Measurements from ENCODE around the gene KCNJ6.

Gene KCNJ6

DNA sequence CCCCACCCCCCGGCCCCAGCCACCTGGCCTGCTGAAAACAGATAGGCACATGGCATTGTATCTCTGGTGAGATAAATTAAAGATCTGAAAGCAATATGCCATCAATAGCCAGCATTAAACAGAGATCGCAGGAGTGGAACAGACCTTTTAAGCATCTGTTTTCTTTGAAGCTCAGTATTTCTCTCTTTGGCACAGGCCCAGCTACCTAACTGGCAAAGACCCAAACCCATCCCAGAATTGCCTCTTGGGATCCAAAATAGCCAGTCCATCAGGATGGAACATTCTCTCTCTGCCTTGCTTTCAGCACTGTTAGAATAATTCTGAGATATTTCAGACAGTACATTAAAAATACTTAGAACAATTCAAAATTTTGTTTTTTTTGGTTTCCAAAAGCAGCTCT, 46.0 kb downstream of the KCNJ6 start:
- Mint-ChIP-seq H3K4me1 (peaks cover 5% of the 10 kb centered on the region), H3K4me3 (no peak overlapping the region), H3K27me3 (ENCODE audit: low read depth) (peaks cover 7% of the 10 kb centered on the region), H3K36me3 (ENCODE audit: low read depth) (no peaks in the 10 kb centered on the region), H3K27ac (no peak overlapping the region), H3K9me3 (no peaks in the 10 kb centered on the region)
- TF ChIP-seq, protein P1, sequence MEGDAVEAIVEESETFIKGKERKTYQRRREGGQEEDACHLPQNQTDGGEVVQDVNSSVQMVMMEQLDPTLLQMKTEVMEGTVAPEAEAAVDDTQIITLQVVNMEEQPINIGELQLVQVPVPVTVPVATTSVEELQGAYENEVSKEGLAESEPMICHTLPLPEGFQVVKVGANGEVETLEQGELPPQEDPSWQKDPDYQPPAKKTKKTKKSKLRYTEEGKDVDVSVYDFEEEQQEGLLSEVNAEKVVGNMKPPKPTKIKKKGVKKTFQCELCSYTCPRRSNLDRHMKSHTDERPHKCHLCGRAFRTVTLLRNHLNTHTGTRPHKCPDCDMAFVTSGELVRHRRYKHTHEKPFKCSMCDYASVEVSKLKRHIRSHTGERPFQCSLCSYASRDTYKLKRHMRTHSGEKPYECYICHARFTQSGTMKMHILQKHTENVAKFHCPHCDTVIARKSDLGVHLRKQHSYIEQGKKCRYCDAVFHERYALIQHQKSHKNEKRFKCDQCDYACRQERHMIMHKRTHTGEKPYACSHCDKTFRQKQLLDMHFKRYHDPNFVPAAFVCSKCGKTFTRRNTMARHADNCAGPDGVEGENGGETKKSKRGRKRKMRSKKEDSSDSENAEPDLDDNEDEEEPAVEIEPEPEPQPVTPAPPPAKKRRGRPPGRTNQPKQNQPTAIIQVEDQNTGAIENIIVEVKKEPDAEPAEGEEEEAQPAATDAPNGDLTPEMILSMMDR (IDR thresholded peaks at IDR 0.05; ENCODE audit: unreplicated experiment in 3 of 3): no peak

DNA sequence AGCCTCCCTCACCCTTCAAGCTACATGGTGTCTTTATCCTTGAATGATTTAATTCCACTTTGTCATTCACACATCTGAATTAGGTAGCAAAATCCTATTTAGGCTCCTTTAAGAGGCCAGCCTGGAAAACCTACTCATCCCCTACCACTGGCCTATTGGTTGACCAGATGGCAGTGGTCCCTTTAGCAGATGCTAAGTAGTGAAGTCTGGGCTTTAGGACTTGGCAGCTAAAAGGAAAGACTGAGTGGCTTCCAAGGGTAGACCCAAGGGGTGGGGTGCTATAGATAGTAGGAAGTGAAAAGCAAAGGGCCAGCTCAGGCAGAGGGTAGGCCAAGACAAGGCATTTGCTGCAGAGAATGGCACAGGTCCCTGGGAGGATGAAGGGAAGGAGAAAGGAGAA, 46.6 kb downstream of the KCNJ6 start:
- Mint-ChIP-seq H3K4me3 (no peak overlapping the region), H3K9me3 (no peaks in the 10 kb centered on the region), H3K27ac (no peak overlapping the region), H3K27me3 (ENCODE audit: low read depth) (peaks cover 13% of the 10 kb centered on the region), H3K4me1 (peaks cover 5% of the 10 kb centered on the region), H3K36me3 (ENCODE audit: low read depth) (no peaks in the 10 kb centered on the region)
- TF ChIP-seq, protein P1 (IDR thresholded peaks at IDR 0.05; ENCODE audit: unreplicated experiment in 3 of 3): no peak

DNA sequence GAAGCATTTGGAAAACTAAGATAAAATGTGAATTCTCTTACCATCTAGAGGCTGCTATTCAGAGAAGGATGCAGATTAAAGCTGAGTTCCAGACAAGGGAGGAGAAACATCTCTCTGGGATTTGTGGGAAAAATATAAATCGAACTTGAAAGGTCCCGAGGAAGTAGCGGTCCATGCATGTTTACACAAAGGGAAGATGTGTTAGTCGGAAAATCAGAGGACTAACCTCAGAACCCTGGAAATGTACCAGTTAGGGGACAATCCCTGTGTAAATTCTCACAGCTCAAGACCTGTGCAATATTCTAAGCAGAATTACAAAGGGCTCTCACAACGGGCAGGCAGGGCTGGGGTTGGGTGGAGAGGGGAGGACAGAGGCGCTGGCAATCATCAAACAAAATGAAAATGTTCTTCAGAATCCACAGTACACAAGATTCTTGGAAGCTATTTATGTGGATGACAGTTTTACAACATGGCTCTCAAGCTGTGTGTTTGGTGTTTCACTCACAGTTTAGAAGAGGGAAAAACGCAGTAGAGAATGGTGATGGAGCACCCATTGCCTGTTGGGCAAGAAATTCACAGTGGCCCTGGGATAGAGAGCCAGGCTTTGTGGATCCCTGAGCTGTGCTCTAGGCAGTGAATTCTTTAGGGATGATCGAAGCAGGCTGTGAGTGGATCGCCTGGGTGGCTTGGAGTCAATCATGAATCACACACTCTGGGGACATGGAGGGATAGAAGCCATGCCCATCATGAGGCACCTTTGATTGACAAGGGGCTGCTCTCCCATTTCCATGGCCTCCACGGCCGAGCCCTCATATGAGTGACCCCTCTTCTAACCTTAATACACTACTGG, 47.6 kb downstream of the KCNJ6 start:
- no peaks in the 10 kb centered on the region for H3K36me3 Mint-ChIP-seq (ENCODE audit: low read depth)
- peaks cover 5% of the 10 kb centered on the region for H3K4me1 Mint-ChIP-seq
- H3K9me3 Mint-ChIP-seq: no peaks in the 10 kb centered on the region
- no peak overlapping the region for H3K27ac Mint-ChIP-seq
- TF ChIP-seq, protein P1 (IDR thresholded peaks at IDR 0.05; ENCODE audit: unreplicated experiment in 3 of 3): no peak
- H3K27me3 Mint-ChIP-seq (ENCODE audit: low read depth): peaks cover 13% of the 10 kb centered on the region
- H3K4me3 Mint-ChIP-seq: no peak overlapping the region

DNA sequence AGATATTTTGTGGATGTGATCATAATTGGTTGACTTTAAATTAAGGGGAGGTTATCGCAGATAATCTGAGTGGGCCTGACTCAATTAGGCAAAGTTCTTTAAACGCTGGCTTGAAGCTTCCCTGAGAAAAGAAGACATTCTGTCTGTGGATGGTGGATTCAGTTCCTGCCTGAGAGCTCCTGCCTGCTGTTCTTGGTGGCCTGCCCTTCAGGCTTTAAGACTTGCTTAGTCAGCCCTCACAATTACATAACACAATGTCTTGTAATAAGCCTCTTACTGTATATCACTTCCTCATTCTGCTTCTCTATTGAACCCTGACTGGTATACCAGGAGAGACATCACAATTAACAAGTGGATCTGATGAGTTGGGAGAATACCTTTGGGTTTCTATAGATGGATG, 50.2 kb downstream of the KCNJ6 start:
- H3K4me3 Mint-ChIP-seq: no peak overlapping the region
- peaks cover 13% of the 10 kb centered on the region for H3K27me3 Mint-ChIP-seq (ENCODE audit: low read depth)
- peaks cover 11% of the 10 kb centered on the region for H3K4me1 Mint-ChIP-seq
- H3K27ac Mint-ChIP-seq: no peak overlapping the region
- TF ChIP-seq, protein P1 (IDR thresholded peaks at IDR 0.05; ENCODE audit: unreplicated experiment in 3 of 3): no peak
- H3K36me3 Mint-ChIP-seq (ENCODE audit: low read depth): no peaks in the 10 kb centered on the region
- no peaks in the 10 kb centered on the region for H3K9me3 Mint-ChIP-seq

DNA sequence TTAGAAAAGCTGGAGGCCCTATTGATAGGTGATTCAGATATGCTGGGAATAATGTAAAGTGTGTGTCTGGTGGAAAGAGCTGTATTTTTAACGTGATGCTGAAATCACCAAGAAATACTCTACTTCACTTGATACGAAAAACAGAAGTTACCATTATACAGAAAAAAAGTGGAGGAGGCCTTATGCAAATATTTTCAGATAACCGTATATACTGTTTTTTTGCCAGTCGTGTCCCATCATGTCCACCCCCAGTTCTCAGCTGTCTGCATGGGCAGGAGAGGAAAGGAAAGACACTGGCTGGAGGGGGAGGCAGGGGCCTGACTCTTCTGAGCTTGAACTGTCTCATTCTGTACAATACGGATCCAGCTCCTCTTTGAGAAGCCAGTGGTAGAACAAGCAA, 51.1 kb downstream of the KCNJ6 start:
- peaks cover 13% of the 10 kb centered on the region for H3K27me3 Mint-ChIP-seq (ENCODE audit: low read depth)
- no peaks in the 10 kb centered on the region for H3K36me3 Mint-ChIP-seq (ENCODE audit: low read depth)
- TF ChIP-seq, protein P1 (IDR thresholded peaks at IDR 0.05; ENCODE audit: unreplicated experiment in 3 of 3): no peak
- no peak overlapping the region for H3K4me3 Mint-ChIP-seq
- no peak overlapping the region for H3K27ac Mint-ChIP-seq
- no peaks in the 10 kb centered on the region for H3K9me3 Mint-ChIP-seq
- H3K4me1 Mint-ChIP-seq: peaks cover 11% of the 10 kb centered on the region

DNA sequence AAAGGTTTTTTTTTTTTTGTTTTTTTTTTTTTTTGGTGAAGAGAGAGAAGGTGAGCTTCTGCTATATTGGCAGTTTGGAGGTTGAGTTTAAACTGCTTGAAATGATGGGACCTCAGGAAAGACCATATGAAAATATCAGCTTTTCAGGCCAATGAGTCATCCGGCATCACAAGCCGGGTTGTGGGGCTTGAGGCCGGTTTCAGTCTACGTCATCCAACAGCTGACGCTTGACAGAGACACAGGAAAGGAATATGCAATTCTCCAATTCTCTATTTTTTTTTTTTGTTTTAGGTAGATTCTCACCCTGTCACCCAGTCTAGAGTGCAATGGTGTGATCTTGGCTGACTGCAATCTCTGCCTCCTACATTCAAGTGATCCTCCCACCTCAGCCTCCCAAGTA, 52.4 kb downstream of the KCNJ6 start:
- Mint-ChIP-seq H3K4me3 (no peak overlapping the region), H3K4me1 (peaks cover 11% of the 10 kb centered on the region), H3K36me3 (ENCODE audit: low read depth) (no peaks in the 10 kb centered on the region), H3K27ac (no peak overlapping the region), H3K27me3 (ENCODE audit: low read depth) (peaks cover 11% of the 10 kb centered on the region), H3K9me3 (no peaks in the 10 kb centered on the region)
- TF ChIP-seq, protein P1 (IDR thresholded peaks at IDR 0.05; ENCODE audit: unreplicated experiment in 3 of 3): no peak
